Stimulated activated CD8-positive, alpha-beta memory T cell treated with anti-CD3 and anti-CD28 coated beads, Interleukin-12 subunit alpha, Interleukin-12 subunit beta, amount 100 ng/mL, for 24 hours (primary cell): ENCODE measurements around the gene SMAD4.
"Not testable (repeated sequence)": the region's sequence is repeated elsewhere in the genome, so short reads cannot be mapped to it uniquely, and the experiment has no call there.

Experiments used
- DNase-seq: peaks from one replicate; pipeline ENCODE4 v3.0.0-alpha.2; 2020; ENCODE audit errors: extremely low read depth

Gene SMAD4

DNA sequence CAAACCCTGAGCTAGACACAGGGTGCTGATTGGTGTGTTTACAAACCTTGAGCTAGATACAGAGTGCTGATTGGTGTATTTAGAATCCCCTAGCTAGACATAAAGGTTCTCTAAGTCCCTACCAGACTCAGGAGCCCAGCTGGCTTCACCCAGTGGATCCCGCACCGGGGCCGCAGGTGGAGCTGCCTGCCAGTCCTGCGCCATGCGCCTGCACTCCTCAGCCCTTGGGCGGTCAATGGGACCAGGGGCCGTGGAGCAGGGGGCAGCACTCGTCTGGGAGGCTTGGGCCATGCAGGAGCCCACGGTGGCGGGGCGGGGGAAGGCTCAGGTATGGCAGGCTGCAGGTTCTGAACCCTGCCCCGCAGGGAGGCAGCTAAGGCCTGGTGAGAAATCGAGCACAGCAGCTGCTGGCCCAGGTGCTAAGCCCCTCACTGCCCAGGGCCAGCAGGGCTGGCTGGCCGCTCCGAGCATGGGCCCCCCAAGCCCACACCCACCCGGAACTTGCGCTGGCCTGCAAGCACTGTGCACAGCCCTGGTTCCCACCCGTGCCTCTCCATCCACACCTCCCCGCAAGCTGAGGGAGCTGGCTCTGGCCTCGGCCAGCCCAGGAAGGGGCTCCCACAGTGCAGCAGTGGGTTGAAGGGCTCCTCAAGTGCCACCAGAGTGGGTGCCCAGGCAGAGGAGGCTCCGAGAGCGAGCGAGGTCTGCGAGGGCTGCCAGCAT lies 81.8 kb downstream of the SMAD4 start:
- DNase-seq, result not testable (repeated sequence)

DNA sequence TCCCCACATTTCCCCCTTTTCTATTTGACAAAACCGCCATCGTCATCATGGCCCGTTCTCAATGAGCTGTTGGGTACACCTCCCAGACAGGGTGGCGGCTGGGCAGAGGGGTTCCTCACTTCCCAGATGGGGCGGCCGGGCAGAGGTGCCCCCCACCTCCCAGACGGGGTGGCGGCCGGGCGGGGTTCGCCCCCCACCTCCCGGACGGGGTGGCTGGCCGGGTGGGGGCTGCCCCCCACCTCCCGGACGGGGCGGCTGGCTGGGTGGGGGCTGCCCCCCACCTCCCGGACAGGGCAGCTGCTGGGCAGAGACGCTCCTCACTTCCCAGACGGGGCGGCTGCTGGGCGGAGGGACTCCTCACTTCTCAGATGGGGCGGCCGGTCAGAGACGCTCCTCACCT lies 87.0 kb downstream of the SMAD4 start:
- not testable (repeated sequence) for DNase-seq

DNA sequence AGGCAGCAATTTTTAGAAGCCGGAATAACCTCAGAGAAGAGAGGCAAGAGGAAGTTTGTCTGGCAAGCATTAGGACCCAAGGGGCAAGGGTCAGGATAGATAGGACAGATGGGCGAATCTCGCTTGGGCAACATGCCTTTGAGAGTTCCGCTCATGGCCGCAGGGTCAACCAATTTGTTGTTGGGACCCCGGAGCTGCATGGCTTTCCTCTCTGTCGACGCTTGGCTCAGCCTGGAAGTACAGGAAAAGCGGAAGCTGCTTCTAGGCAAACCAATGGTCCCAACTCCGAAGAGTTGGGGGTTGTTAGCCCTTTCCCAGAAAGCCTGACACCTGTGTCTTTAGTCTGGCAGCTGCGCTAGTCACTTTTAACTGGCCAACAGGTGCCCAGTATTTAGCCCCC lies 89.5 kb downstream of the SMAD4 start:
- DNase-seq, result not testable (repeated sequence)

DNA sequence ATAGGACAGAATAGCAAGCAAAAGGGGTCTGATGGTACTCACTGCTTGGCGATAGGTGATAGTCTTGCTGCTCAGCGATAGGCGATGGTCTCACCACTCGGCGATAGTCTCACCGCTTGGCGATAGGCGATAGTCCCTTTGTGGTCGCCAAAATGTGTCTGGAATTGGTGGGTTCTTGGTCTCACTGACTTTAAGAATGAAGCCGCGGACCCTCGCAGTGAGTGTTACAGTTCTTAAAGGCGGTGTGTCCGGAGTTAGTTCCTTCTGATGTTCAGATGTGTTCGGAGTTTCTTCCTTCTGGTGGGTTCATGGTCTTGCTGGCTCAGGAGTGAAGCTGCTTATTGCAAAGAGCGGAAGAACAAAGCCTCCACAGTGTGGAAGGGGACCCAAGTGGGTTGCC lies 90.0 kb downstream of the SMAD4 start:
- DNase-seq, result not testable (repeated sequence)

DNA sequence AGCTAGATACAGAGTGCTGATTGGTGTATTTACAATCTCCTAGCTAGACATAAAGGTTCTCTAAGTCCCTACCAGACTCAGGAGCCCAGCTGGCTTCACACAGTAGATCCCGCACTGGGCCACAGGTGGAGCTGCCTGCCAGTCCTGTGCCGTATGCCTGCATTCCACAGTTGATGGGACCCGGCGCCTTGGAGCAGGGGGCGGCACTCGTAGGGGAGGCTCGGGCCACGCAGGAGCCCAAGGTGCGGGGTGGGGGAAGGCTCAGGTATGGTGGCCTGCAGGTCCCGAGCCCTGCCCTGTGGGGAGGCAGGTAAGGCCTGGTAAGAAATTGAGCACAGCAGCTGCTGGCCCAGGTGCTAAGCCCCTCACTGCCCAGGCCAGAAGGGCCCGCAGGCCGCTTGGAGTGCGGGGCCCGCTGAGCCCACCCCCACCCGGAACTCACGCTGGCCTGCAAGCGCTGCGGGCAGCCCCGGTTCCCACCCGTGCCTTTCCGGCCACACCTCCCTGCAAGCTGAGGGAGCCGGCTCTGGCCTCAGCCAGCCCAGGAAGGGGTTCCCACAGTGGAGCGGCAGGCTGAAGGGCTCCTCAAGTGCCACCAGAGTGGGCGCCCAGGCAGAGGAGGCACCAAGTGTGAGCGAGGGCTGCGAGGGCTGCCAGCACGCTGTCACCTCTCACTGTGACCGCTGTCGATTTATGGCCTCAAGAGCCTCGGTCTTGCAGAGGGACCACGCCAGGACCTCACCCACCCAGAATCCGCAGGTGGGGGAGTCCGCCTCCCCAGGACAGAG lies 91.0 kb downstream of the SMAD4 start:
- DNase-seq, result no peak

DNA sequence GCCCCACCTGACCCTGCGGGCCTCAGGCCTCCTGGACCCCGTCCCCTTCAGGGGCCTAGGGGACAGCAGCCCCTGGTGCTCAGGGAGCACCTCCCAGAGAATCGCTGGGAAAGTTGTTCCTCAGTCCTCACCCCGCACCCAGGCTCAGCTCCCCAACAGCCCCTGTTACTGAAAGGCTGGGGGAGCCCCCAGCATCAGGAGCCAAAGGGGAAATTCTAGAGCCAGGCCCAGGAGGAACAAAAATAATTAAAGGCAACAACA lies 91.5 kb downstream of the SMAD4 start:
- no peak for DNase-seq

DNA sequence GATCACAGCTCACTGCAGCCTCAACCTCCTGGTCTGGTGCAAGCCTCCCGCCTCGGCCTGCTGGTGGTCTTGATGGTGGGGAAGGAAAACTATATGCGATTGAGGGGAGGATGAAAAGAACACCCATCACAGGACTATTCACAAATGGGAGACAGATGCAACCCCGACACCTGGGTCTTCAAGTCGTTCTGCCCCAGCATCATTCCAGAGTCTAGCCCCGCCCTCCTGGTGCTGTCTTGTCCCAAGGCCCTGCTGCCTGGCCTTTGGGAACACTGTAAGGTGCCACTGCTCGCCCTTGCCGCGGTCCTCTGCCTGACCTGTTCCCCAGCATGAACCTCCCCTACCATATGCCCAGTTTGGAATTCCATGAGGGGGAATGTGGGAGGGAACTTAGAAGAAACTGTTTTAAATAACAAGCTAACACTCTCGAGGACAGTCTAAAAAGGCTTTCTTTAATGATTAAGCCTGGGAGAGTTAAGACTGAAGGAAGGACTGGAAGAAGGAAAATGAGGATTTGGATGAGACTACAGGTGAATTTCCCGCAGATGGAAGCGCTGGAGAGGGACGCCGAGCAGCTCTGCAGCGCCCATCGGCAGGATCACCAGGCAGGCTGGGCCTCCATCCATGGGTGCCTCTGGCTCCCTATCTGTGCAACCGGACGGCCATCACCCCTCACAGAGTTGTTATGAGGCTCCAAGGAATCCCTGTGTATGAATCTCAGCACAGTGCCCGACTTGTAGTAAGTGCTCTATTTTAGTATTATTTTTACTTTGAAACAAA lies 92.4 kb downstream of the SMAD4 start:
- DNase-seq, result no peak

DNA sequence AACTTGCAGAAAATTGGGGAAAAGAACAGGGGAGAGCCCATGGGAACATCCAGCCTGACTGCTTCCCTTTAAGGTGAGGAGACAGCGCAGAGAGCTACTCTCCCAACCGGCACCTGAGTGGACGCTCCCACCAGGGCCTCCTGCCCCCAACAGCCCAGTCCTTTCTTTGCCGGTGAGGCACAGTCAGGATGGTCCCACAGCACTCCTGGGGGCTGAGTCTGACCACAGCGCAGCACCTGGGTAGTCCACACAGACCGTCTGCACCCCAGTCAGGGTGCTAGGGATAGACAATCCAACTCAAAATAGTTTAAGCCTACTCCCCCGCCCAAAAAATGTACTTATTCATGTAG lies 93.0 kb downstream of the SMAD4 start:
- DNase-seq, result no peak

DNA sequence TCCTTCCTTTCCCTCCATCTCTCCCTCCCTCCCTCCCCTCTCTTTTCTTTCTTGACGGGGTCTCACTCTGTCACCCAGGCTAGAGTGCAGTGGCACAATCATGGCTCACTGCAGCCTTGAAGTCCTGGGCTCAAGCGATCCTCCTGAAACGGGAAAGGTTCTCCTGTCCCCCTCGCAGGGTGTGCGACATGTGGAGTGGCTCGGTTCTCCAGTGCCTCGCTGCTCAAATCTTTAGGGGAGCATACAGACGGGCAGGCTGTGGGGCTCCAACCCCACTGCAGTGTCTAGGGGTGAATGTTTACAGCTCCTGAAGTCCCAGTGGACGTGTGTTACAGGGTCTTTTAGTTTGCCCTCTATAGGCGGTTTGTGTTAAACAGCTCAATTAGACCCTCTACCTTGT lies 93.5 kb downstream of the SMAD4 start:
- DNase-seq, result no peak

DNA sequence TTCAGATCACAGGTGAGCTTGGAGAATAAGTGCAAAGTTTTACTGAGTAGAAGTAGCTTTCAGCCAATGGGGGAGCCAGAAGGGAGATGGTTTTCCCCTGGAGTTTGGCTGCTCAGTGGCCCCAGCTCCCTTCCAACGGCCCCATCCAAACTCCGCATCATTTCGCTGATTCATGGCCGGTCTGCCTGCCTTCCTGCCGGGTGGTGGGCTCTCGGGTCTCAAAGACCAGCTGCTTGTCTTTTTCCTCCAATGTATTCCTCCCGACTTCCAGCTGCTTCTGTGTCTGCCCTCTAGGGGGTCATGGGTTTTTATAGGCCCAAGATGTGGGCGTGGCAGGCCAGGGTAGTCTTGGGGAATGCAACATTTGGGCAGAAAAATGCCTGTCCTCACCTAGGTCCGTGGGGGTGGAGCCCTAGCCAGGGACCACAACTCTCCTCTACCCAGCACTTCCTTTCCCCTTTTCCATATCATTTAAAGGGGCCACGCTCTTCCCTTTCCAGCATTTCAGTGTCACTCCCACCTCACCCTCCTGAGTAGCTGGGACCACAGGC lies 94.0 kb downstream of the SMAD4 start:
- no peak for DNase-seq

DNA sequence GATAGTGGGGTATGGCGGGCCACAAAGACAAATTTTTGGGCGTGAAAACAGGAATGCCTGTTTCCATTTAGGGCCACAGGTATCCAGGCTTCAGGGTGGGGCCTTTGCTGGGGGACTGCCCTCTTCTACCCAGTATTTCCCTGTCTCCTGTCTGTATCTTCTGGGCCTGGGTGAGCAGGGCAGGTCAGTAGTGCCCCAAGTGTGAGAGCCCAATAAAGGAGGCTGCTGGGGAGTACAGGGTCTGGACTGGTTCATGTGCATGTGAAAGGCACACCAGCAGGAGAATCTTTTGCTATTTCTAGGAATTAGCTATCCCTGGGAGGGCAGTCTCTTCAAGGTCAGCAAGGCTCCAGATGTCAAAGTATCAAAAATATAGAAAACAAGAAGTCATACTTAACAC lies 96.0 kb downstream of the SMAD4 start:
- DNase-seq, result no peak

DNA sequence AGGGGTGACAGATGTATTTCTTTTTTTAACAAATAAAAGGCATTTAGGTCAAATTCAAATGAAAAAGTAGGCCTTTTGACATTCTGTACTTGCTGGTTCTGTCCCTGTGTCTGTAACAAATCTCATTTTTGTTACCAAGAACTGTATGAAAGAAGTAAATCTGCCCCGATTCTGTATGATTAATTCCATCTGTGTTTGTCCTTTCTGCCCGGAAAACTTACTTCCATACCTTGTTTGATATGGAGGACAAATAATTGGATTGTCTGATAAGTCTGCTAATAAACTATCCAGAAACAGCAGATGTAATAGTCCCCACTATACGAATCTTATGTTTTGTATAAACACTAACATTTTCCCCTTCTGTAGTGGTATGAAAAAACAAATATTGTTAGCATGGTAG lies 97.7 kb downstream of the SMAD4 start:
- DNase-seq, result no peak

DNA sequence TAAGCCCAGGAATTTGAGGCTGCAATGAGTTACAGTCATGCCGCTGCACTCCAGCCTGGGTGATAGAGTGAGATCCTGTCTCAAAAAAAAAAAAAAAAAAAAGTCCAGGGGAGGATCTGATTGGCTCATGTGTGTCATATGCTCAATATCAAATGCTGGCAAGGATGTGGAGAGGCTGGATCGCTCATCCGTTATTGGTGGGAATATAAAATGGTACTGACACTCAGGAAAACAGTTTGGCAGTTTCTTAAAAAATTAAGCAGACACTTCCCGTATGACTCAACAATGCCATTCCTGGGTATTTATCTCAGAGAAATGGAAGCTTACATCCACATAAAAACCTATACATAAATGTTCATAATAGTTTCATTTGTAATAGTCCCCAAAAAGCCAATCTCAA lies 98.5 kb downstream of the SMAD4 start:
- no peak for DNase-seq

DNA sequence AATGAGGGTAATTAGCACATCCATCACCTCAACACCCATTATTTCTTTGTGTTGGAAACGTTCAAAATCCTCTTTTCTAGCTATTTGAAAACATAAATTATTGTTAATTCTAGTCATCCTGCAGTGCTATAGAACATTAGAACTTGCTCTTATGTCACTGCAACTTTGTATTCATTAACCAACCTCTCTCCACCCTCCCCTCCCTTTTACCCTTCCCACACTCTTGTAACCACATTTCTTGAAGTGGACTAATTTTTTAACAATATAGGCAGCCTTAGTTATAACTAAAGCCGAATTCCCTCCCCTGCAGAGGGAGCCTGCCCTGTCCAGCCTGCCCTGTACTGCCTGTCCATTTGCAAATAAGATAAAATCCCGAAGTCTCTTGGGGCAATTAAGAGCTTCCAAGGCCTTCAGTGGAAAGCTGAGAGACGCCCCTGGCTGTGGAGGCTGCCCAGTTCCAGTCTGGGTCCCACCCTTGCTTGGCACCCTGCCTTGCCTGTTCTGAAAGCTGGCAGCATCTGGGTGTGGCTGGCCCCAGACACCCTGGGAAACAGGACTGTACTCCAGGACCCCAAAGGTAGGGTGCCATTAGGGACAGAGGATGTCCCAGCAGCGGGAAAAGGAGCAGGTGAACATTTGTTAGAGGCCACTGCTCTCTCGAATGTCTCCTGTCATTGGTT lies 102.4 kb downstream of the SMAD4 start:
- no peak for DNase-seq

DNA sequence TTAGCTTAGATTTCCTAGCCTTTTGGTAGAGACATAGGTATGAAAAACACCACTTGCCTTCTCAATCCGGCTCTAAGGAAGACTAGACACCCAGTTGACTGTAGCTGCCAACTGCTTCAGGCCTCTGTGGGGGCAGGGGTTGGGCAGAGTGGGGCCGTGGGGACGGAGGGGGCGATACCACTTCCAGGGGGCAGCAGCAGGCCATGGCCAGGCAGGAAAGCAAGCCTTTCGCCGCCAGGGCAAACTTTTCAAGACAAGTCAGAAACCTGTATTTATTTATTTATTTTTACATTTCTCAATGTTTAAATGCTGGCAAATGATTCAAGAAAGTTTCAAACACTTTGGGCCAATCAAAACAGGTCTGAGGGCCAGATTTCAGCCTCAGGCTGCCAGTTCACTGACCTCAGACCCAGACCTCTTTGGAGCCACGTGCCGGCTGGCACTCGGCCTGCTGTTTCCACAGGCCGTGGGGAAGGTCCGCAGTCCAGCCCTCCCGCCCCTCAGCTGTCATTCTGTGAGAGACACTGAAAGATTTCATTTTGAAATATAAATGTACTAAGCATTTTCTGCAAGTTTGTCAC lies 103.7 kb downstream of the SMAD4 start:
- no peak for DNase-seq
